IPS DF 4.7 (cell line): ENCODE results near the gene C10orf53.

Source experiments
- DNase-seq: peaks from one replicate; pipeline ENCODE4 v3.0.0-alpha.2; 2013; ENCODE audit warnings: low spot score; ENCODE audit errors: extremely low read depth

Gene C10orf53, protein sequence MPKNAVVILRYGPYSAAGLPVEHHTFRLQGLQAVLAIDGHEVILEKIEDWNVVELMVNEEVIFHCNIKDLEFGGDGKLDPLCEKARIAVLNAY

DNA sequence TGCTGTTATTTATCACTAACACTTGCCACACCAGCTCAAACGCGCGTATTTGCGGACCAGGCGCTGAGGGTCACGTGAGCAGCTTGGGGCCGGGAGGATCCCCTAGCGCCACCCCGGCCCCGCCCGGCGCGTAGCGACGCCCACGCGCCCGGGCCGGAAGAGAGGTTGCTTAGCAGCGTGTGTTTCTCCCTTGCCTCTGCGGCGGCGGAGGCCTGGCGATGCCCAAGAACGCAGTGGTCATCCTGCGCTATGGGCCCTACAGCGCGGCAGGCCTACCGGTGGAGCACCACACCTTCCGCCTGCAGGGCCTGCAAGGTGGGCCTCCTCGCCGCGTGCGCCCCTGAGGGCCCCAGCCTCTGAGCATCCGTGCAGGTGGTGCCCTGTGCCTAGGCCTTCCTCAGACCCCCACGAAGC is at the start of gene C10orf53:
TSS of gene C10orf53 (plus strand) at position 172 of the 414 bp plus-strand sequence. CDS start at position 219, 47 bp downstream.
- no peak for DNase-seq

DNA sequence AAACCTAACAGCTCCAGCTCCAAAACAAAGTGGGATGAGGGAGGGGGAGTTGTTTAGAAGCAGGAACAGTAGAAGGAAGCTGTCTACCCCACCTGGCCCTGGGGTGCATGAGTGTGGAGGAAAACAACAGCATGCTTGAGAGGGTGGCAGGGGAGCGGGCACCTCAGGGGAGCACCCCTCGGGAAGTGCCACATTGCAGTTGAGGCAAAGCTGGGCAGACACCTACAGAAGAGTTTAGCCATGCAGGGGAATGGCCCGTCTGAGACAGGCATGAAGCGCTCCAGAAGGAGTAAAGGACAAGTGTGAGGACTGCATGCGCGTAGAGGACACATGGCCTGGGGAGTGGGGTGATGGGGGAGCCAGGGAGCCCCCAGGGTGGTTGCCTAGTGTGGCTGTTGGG is 47.5 kb upstream of the C10orf53 start:
- DNase-seq, result no peak

DNA sequence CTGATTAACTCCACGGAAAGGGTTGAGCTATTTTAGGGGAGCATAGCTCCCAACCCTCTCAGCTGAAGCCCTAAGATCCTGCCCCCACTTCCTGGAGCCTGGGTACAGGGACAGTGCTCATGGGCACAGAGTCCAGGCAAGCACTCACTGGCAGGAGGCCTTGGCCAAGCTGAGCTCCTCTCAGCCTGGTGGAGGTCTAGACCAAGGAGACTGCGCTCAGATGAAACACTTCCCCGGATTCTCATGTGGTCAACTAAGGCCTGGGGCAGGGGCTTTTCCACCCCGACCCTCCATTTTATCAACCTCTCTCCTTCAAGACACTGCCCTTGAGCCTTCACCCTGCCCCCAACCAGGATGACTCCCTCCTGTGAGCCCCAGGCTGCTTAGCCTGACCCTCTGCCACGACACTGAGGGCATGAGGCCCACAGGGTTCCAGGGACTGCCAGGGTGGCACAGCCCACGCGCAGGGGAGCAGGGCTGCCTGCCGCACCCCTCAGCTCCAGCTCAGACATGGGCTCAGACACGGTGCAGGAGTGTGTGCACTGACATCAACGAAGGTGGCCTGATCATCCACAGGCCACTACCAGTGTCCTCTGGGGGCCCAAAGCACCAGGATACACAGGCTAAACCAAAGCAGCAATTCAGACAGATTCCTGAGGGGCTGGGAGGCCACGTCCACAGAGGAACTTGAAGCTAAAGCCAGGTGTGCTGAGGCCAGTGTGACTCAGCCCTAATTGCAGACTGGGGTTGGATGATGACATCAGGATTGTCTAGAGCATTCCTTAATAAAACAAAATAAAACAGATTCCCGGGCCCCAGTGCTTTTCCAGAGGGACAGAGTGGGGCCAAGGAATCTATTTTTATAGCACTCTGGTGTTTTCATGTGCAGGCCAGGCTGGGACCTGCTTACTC is 46.8 kb upstream of the C10orf53 start:
- DNase-seq, result no peak

DNA sequence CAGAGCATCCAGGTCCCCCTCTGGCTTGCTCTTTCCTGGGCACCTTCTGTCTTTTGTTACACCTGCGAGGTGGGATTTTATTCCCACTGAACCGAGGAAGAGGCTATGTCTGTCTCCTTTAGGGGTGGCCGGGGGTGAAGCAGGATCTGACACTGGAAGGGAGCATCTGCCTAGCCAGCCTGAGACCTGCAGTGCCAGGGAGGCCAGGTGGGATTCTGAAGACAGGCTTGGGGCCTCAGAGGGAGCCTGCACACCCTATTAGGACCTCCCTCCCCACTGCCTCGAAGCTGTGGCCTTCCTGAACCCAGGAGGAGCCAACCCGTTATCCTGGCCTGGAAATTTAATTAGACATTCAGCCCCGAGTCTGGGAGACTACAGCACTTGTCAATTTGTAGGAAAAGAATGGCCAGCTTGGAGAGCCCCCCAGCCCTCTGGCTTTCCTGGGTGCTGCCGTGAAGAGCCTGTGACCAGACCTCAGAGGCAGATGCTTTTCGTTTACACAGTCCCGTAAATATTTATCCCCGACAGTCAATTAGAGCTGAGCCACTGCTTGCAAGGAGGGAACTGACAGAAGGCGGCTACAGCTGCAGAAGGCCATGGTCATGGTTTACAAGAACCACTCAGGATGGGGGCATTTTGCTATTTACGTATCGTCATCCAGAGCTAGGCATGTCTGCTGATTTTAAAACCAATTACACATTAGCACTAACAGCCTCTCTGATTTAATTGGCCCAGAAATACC is 46.0 kb upstream of the C10orf53 start:
- no peak for DNase-seq

DNA sequence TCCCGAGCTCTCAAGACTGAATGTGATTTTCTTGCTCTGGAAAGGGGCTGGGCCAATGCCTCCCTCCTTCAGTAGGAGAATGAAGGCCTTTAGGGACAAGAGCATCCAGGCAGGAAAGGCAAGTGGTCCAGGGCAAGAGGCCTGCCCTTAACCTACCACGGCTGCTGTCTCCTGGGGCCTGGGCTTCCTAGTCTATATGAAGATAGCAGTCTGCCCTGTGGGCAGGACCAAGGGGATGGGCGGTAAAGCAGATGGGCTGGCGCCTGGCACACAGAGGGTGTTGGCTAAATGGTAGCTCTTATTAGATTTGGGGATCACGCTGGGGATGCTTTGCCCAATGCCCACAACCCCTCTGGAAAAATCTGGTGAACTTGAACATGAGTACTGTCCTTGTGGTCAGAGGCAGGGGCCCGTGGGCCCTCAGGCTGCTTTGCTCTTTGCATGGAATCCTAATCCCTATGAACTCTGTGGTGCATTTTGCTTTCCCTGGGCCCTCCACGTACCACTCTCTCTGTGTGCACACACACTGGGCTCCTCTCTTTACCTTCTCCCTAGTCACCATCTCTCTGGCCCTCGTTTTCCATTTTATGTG is 45.3 kb upstream of the C10orf53 start:
- DNase-seq, result no peak

DNA sequence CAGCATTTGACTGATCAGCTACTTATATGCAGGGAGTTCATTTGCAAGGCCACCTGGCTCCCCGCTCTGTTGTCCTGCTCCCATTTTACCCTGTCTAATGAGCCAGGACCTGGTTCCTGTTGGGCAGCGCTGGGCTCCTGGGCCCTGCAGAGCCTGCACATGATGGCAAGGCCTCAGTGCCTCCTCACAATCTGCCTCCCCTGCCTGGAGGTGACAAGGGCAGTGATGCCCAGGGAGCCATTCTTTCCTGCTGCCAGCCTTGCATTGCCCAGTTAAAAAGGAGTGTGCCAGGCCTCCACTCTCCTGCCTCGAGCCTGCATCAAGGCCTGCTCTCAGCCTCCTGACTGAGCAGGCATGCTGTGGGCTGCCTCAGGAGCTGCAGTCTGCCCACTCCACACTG is 37.1 kb upstream of the C10orf53 start:
- no peak for DNase-seq

DNA sequence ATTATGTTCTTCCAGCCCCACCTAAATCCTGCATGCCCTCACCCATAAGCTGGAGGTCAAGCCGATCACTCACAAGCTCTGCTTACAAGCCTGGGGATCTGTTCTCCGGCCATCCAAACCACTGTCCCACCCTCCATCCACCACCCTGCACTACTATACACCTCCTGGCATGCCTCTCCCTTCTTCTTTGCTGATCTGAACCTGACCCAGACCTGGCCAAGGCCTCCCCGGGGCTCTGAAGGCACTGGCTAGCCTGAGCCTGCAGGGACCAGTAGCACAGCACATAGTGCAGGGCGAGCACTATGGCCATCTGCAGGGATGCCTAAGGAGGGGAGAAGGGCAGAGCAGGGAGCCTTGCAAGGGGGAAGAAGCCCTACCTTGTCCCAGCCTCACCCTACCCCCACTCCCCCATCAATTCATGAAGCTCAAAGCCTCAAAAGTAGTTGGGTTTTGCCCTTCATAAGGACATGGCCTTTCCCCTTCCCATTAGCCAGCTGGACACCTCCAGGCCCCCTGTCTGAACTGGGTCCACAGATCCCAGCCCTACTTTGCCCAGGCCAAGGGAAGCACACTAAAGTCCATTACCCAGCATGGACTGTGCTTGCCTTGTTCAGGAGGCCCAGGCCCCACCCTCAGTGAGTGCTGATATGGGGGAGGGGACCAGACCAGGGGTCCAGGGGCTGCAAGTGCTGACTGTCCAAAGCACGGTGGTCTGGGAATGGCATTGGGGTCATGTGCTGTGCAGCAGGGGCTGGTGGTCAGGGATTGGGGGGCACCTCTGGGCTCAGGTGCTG is 36.0 kb upstream of the C10orf53 start:
- DNase-seq, result no peak

DNA sequence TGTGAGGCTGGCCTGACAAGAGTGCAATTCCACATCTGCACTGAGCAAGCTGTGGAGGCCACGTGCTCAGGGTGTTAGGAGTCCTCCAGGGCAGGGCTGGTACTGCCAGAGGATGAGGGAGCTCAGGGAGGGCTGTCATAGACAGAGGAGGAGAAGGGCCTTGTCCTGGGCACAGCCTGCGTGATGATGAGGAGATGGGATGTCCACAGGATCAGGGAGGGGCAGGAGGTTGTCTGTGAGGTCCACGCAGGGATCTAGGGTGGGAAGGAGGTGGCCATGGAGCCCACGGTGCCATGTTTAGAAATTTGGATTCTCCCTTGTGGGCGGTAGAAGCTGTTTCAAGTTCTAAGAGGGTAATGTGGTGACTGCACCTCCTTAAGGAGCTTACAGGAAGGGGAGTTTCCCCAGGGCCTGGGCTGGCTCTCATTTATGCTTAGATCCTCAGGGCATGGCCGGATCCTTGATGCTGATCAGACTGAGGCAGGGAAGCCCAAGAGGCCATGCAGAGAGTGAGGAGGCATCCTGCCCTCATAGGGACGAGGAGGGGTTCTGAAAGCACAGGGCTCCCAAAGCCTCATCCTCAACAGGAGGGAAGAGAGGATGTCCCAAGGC is 35.3 kb upstream of the C10orf53 start:
- no peak for DNase-seq

DNA sequence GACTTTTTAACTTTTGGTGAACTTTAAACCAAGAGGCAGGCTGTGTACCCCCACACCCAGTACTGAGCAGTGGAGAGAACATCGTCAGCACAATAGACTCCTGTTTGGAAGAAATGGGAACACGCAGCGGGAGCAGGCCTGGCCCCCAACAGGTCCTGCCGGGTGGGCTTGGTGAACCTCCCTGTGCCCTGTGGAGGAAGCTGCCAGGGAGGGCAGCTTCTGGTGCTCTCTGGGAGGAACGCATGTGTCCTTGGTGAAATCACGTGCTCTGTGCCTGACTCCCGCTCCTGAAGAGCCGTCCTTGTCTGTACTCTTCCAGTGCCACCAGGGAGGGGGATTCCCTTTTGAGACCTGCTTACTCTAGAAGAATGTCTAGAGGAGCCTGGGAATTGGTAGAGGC is 34.0 kb upstream of the C10orf53 start:
- no peak for DNase-seq

DNA sequence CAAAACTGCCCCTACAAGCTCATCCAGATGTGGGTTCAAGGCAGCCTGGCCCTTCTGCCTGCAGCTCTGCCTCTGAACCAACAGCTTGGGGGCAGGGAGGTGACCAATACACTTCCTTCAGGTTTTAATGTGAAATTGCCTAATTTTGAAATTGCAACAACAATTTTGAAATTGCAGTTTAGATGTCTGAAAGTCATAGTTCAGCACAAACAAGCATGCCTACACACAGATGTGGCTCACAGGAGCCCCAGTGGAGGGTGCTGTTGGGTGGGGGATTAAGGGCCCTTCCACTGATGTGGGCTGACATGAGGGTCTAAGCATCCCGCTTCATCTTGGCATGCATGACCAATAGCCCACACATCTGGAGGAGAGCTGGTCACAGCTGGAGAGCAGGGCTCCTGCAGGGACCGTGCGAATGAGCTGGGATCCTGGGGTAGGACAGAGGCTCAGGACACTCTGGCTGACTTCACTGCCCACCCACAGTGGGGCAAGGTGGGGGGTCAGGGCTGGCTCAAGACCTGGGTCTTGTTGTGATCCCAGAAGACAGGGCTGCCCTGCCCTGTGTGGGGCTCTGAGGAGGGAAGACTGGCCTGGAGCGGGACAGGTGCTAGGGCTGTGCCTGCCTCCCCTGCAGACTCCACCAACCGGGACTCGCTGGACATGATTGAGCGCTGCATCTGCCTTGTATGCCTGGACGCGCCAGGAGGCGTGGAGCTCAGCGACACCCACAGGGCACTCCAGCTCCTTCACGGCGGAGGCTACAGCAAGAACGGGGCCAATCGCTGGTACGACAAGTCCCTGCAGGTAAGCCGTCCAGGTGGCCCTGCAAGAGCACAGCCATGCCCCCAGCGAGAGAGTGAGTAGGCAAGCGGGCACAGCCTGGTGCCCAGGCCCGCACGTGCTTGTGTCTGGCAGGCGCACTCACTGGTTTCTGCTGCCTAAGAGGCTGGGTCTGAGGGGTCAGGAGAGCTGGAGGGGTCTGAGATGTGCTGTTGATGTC is 33.3 kb upstream of the C10orf53 start:
- no peak for DNase-seq

DNA sequence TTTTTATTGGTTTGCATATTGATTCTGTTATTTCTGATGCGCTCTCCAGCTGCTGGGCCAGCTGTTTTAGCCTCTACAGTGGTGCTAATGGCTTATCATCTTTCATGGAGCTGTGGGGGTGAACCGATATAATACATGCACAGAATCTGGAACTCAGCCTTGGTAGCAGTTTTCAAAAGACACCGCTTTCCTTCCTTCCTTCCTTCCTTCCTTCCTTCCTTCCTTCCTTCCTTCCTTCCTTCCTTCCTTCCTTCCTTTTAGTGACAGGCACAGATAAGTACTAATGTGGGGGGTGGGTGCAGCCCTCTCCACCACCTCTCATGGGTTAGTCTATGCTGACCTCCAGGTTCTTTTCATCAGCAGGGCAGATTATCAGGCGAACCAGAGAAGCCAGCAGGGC is 31.9 kb upstream of the C10orf53 start:
- no peak for DNase-seq

DNA sequence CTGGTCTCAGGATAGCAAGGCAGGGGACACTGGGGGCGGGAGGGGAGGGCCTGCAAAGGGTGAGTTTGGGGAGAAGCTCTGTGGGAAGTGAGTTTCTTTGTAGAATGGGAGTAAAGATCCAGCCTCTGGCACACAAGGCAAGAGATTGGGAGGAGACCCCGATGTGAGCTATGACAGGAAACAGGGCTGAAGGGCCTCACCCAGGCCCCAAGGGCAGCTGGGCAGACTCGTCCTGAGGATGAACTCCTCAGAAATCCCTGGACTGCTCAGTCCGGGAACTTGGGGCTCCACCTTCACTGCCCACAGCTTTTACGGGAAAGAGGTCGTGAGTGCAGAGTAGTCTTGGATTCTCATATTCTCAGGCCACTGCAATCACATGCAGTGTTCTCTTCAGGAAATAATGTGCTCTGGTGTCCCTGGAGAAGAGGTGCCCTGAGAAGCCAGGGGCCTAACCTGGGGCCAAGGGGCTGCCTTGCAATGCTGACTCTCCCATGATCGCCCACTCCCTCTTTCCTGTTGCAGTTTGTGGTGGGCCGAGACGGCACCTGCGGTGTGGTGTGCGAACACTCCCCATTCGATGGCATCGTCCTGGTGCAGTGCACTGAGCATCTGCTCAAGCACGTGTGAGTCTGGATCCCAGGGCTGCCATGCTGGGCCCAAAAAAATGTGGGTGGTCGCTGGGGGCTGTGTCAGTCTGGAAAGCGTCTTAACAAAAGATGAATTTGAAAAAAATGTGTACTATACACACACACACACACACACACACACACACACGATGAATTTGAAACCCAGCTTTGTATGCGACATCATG is 31.3 kb upstream of the C10orf53 start:
- DNase-seq, result no peak

DNA sequence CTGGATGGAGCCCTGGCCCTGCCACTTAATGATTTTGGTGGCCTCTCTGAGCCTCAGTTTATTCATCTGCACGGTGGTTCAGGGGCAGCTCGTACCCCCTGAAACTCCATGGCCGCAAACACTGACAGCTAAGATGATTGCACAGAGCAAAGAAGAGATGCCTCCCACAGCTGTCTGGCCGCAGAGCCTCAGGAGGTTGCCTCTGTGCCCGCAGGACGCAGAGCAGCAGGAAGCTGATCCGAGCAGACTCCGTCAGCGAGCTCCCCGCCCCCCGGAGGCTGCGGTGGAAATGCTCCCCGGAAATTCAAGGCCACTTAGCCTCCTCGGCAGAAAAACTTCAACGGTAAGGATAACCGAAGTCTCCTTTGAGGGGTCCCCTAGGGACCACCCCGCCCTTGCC is 30.2 kb upstream of the C10orf53 start:
- DNase-seq, result no peak

DNA sequence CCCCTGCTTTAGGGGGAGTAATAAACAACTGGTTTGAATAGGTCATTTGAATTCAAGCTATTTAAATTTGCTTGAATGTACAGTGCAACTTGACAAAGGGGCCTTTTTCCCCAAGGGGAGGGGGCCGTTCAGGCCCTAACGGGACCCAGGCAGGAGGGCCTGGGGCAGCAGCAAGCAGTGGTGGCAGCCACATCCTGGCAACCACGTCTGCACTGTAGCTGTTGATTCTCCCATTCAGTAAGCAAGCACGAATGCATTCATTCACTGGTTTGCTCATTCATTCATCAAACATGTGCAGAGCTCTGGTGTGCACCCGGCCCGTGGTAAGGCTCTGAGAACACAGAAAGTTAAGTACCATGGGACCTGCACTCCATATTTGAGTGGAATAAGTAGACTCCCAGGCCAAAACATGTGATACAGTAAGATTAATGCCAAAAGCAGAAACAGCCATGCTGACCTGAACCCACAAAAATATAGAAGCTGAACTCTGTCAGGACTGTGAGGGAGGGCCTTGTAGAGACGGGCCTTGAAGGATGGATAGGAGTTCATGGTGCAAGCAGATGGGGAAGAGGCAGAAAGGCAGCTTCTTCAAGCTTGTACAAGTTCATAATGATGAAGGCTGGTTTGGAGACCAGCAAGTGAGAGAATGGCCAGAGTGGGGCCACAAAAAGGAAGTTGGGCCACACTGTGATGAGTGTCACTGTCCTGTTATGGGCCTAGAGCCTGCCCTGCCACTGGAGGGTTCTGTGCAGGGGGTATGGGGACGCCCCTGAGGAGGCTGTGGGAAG is 29.3 kb upstream of the C10orf53 start:
- DNase-seq, result no peak

DNA sequence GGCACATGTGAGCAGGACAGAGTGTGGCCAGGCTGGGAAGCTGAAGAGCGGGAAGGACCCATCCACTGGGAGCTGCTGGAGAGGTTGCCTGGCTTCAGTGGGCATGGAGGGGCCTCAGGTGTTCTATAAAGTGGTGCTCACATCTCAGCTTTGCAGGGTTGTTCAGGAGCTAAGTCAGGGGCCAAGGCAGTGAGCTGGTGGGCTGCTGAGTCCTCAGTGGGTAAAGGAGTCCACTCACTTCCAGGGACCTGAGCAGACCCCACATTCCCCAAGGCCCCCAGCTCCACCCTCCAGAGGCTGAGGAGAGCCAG is 28.8 kb upstream of the C10orf53 start:
- DNase-seq, result no peak

DNA sequence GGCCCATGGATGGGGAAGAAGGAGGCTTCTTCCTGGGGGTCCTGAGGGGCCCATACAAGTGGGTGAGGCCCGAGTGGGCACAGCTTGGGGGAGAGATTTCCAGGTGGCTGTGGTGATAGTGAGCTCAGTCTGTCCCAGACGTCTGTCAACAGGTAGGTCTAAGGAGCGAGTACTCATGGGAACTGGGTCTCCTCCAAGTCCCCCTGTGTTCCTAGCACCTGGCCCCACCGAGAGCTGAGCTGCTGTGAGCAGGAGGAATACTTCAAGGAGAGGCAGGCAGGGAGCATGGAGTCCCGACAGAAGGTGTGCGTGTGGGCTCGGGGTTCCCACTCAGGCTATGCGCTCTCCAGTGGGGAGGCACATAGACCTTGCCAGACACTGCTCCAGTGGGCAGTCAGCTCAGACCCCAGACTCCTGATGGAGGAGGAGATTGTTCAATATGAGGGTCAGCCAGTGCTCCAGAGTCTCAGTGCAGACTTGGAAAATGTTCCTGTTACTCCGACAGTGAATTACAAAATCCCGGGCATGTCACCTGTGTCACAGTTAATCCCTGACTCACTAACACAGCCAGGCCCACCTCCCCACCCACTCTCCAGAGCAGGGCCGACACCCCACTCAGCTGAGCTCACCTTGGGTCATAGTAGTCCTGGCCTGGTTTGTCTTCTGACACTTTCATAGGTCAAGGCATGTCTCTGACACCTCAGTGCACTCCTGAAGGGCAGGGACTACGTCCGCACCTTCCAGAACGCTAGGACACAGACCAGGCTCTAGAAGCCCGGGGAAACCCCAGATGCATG is 28.2 kb upstream of the C10orf53 start:
- no peak for DNase-seq

DNA sequence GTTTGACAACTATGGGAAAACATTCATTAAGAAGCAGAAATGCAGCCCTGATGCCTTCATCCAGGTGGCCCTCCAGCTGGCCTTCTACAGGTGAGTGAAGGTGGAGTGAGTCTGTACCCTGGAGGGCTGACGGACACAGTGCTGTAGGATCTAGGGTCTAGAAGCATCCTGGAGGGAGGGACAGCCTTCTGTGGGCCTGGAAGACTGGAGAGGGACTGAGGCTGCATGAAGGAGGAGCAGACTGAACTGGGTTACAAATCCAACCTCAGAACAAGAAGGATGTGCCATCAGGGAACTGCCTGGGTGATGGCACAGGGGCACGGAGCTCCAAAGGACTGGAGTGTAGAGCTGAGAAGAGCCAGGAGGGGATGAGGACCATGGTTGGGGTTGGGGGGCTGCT is 27.5 kb upstream of the C10orf53 start:
- DNase-seq, result no peak
